MM.1S (cell line): Measurements from ENCODE around the gene GALNT10.

ENCODE experiments used
- CTCF ChIP-seq: fragments of 300-600 bp; sonication (generic); IDR thresholded peaks from 2 replicates; pipeline ENCODE4 v1.5.1; 2016; ENCODE audit warnings: antibody characterized with exemption, low read length, mixed read lengths
- EZH2 ChIP-seq: fragments of 300-600 bp; sonication (generic); optimal IDR thresholded peaks from 2 replicates; pipeline ENCODE3; 2017; ENCODE audit warnings: low read depth, mild to moderate bottlenecking, antibody characterized with exemption, low read length, mixed read lengths
- EZH2phosphoT487 ChIP-seq: fragments of 300-600 bp; sonication (generic); IDR thresholded peaks from 2 replicates; pipeline ENCODE4 v1.6.1; 2018; ENCODE audit warnings: antibody characterized with exemption, low read length

- TF ChIP-seq CTCF (no peak), EZH2 (no peak), EZH2phosphoT487 (no peak)
Observed at GRCh38 chr5:154194345-154195329, 4.1 kb downstream of the GALNT10 start.
